ENCODE measurements around the gene MYL11.

Gene MYL11

DNA sequence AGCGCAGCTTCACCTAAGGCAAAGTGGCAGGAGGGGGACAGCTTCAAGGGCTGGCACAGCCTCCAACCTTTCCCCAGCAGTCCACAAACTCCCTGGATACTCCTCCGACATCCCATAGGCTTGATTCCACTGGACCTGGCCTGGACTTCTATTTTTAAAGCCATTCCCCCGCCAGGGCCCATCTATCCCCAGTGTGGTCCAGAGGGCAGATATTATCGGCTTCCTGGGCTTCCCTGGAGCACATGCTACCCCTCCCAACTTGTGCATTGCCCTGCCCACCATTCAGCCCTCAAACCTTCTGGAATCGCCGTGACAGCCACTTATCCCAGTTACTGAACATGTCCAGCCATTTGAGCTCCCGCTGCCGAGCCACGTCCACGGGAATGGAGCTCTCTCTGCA lies 9.4 kb upstream of the MYL11 start:
- TF ChIP-seq PATZ1 (CRISPR knock-in tag; IDR thresholded peaks at IDR 0.05; ENCODE audit: borderline replicate concordance) (no peak), ZC3H10 (CRISPR knock-in tag; IDR thresholded peaks at IDR 0.05) (no peak)
- no peak for ATAC-seq

DNA sequence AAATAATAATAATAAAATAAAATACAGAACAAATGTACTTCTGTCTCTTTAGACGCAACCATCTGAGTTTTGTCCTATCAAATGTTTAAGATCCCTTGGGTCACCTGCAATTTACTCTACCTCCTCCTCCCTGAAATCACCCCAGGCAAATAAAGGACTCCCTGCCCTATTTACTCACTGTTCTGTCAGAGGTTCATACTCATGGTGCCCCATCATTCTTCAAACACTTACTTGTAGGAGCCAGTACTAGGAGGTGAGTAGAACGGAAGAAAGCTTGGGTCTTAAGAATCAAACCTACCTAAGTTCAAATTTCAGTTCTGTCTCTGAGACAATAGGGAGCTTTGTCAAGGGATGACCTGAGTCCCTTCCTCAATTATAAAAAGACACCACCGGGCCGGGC lies 8.1 kb upstream of the MYL11 start:
- no peak for ATAC-seq

GRCh38 chr16:30367349-30368009 lies 7.1 kb upstream of the MYL11 start:
- TF ChIP-seq PATZ1 (CRISPR knock-in tag; IDR thresholded peaks at IDR 0.05; ENCODE audit: borderline replicate concordance) = no peak
- no peak for TF ChIP-seq ZFP30 (CRISPR knock-in tag; IDR thresholded peaks at IDR 0.05)
- TF ChIP-seq CREB5 (CRISPR knock-in tag; IDR thresholded peaks at IDR 0.05; ENCODE audit: low read depth) = no peak
- TF ChIP-seq RARB (CRISPR knock-in tag; IDR thresholded peaks at IDR 0.05) = no peak
- no peak for TF ChIP-seq ZNF70 (CRISPR knock-in tag; IDR thresholded peaks at IDR 0.05)
- no peak for TF ChIP-seq CSDC2 (CRISPR knock-in tag; IDR thresholded peaks at IDR 0.05)
- no peak for TF ChIP-seq SNAI2 (CRISPR knock-in tag; IDR thresholded peaks at IDR 0.05)
- TF ChIP-seq ARNTL (CRISPR knock-in tag; IDR thresholded peaks at IDR 0.05; ENCODE audit: borderline replicate concordance, low read depth) = no peak
- TF ChIP-seq ESRRG (CRISPR knock-in tag; IDR thresholded peaks at IDR 0.05) = no peak
- no peak for TF ChIP-seq PPARA (CRISPR knock-in tag; IDR thresholded peaks at IDR 0.05; ENCODE audit: borderline replicate concordance)
- no peak for TF ChIP-seq ZC3H10 (CRISPR knock-in tag; IDR thresholded peaks at IDR 0.05)
- no peak for ATAC-seq

More for the DNA sequence above, 8.1 kb upstream of the MYL11 start:
- TF ChIP-seq POU6F1 (CRISPR knock-in tag; IDR thresholded peaks at IDR 0.05; ENCODE audit: borderline replicate concordance, low read depth) (no peak), PPARA (CRISPR knock-in tag; IDR thresholded peaks at IDR 0.05; ENCODE audit: borderline replicate concordance) (no peak), TOX (CRISPR knock-in tag; IDR thresholded peaks at IDR 0.05; ENCODE audit: borderline replicate concordance) (no peak), ARNTL (CRISPR knock-in tag; IDR thresholded peaks at IDR 0.05; ENCODE audit: borderline replicate concordance, low read depth) (no peak), ZNF70 (CRISPR knock-in tag; IDR thresholded peaks at IDR 0.05) (no peak), GLIS3 (CRISPR knock-in tag; IDR thresholded peaks at IDR 0.05) (no peak), CREB5 (CRISPR knock-in tag; IDR thresholded peaks at IDR 0.05; ENCODE audit: low read depth) (no peak), TSHZ2 (CRISPR knock-in tag; IDR thresholded peaks at IDR 0.05) (no peak)
